Esophagus mucosa (tissue), 1 donor: ENCODE results near the gene C5orf34. TPM values are rescaled to one million over a fixed set of nuclear protein-coding genes. Genes with fewer than 3 reads are reported as not detected.
"Not testable (repeated sequence)": the region's sequence is repeated elsewhere in the genome, so short reads cannot be mapped to it uniquely, and the experiment has no call there.

Experiments
- ATAC-seq: fragments of 200-7000 bp; cut with Tn5 transposase; one replicate; pipeline ENCODE4 v1.9.1; 2020
- total RNA-seq: library from RNA; stranded (reverse); gene quantifications from one replicate; pipeline ENCODE4 v1.2.4, GENCODE V29; 2023
- donor health status: DM: yes; HTN: yes; CAD: no.

C5orf34 gene
- total RNA-seq, 1 donor from 2014 or later, result 1.2 TPM

DNA sequence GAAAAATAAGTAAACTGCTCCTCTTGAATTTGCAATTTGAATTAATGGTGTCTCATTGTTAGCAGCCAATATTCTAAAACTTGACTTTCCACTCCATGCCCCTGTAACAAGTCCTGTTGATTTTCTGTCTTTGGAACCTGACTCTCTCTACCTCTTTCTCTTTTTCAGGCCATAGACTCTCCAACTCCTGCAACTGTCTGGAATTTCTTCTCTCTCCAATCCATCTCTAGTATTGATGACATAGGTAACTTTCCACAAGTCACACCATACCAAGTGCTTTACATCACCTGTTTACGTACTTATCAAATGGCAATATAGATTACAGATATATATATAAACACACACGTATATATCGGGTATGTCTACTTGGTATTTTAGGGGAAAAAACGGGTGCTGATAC is 923 bp downstream of the C5orf34 start:
- ATAC-seq, result no peak

DNA sequence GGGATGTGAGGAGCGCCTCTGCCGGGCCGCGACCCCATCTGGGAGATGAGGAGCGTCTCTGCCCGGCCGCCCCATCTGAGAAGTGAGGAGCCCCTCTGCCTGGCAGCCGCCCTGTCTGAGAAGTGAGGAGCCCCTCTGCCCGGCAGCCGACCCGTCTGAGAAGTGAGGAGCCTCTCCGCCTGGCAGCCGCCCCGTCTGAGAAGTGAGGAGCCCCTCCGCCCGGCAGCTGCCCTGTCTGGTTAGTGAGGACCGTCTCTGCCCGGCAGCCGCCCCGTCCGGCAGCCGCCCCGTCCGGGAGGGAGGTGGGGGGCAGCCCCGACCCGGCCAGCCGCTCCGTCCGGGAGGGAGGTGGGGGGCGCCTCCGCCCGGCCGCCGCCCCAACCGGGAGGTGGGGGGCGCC is 3.9 kb downstream of the C5orf34 start:
- ATAC-seq, result not testable (repeated sequence)

DNA sequence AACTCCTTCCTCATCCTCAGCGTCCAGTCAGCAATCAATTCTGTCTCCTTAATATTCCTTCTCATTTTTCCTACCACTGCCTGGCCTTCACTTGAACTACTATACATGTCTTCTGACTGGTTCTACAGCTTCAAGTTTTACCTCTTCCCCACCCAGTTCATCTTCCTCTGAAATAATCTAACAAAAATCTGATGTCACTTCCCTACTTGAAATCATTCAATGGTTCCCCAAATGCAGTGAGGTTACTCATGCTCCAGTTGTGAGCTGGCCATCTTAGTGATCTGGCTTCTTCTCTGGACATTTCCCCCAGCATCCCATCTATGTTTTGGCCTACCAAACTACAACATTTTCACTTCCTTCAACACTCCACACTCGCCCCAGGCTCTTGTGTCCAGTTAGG is 16.4 kb downstream of the C5orf34 start:
- peak; percentile 68 for ATAC-seq

DNA sequence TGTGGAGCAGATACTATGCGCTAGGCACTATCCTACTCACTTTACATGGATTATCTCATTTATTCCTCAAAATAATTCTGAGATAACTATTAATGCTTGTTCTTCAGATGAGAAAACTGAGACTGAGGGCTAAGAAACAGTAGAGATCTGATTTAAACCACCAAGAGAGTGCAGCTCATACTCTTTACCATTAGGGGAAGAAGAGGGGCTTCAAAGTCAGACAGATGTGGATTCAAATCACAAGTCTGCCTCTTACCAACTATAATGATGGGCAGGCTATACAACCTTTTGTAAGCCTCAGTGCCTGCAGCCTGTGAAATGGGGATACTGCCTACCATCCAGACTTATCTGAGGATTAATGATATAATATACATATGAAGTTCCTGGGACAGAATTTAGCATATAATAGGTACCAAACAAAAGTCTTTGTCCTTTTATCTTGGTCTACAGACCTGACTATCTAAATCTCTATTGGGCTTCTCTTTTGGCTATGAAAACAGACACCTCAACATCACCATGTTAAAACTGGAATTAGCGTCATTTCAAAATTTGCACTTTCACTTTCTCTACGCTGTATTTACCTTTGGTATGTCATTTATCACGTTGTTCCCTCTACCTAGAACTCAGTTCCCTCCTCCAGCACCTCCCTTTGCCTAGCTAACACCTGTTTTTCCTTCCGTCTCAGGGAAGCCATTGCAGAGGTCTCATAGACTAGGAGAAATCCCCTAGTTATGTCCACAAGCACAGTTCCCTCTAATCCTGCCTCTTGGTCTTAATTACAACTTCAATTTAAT is 17.4 kb downstream of the C5orf34 start:
- ATAC-seq, result no peak

DNA sequence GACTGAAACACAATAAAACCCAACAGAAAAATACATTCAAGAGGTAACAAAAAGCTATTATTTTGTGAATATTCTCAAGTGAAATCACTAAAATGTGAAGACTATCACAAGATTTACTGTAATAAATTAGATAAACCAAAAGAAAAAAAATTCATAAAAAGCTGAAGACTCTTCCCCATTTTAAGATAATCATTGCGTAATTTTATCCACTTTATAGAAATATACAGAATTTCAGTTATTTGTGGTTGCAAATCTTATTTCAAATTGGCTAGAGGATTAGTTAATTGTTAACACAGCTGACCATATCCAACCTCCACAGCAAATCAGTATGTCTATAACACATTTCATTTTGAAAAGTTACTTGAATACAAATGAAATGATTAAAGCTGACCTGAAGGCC is 23.6 kb downstream of the C5orf34 start:
- no peak for ATAC-seq

DNA sequence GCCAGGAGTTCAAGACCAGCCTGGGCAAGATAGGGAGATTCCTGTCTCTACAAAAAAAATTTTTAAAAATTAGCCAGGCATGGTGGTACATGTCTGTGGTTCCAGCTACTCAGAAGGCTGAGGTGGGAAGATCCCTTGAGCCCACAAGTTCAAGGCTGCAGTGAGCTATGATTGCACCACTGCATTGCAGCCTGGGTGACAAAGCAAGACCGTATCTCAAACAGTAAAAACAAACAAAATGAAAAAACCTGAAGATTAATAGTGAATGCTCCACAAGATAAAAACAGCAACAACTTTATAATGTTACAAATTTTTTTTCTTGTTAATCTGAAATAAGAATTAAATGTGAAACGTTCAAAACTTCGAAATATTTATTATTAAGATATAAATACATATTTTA is 28.6 kb downstream of the C5orf34 start:
- no peak for ATAC-seq

DNA sequence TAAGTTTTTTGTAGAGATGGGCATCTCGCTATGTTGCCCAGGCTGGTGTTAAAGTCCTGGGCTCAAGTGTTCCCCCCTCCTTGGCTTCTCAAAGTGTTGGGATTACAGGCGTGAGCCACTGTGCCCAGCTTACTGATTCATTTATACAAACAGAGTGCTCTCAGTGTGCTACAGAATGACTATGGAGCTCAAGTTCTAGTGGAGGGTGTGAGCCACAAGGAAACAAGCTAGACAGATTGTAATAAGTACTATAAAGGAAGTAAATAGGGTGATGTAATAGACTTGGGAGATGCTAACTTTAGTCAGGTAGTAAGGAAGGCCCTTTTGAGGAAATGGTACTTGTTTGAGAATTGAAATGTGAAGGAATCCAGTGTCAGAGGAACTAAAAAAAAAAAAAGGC is 29.5 kb downstream of the C5orf34 start:
- ATAC-seq, result peak; percentile 75

DNA sequence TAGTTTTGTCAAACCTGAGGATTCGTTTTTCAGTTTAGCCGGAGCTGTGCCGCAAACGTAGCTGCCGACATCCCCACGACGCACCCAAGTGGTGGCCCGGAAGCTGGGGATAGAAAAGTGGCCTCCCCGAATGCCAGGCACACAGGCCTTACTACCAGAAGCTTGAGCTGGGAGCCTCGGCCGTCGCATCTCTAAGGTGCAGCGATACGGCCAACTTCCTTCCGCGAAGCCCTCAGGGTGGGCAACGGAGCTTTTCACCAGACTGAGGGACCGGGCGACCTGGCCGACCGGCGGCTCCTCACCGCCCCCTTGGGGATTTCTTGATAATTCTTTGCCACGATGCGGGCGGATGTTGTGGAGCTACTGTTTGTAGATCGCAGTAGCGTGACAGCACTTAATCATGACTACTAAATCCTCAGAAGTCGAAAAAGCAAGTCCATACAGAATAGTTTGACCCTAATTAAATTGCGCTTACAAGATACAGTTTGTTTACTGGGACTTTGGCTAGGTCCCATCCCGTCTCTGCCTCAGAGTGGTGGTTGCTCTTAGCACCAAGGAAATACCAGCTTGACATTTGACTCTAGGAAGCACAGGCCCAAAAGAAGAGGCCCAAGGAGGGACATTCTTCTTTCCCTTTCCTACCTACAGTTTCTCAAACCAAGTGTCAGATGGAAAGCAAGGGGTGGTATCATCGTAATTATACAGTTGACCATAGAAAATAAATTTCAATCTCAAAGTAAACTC is 30.7 kb downstream of the C5orf34 start:
- ATAC-seq, result peak; percentile 85

DNA sequence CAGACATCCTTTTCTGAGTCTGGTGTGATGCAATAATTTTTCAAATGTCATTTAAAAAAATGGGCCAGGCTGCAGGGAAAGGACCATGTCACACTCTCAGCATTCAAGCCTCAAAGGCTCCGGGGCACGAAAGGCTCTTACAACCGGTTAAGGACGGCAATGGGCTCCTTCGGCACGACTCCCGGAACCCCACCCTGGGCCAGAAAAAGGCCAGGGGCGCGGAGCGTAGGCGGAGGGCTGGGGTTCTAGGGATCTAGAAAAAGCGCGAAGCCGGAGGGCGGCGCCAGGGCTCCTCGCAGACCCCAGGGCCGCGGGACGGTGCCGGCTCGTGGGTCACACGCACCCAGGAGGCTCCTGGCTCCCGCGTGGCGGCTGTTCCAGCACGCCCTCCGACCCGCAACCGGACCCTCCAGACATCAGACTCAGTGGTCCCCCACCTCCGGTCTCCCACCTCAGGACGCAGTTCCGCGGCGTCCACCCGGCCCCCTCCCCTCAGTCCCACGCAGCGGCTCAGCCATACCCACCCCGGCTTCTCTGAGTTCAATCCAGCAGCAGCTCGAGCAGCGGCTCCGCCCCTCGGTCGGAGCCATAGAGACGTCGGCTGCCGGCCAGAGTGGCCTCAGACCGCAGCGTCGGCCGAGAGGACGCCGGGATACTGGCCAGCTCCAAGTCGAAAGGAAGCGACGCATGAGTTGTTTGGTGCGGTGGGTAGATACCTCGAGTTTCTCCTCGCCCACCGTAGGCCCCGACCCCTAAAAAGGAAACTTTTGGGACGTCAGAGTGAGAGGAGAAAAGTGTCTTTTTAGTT is 31.4 kb downstream of the C5orf34 start, which contains the start of gene TMEM267:
TMEM267 (minus strand) TSS at position 568 of the 808 bp plus-strand sequence. CDS start 29,896 bp downstream, outside the sequence.
- peak; percentile 95 for ATAC-seq

DNA sequence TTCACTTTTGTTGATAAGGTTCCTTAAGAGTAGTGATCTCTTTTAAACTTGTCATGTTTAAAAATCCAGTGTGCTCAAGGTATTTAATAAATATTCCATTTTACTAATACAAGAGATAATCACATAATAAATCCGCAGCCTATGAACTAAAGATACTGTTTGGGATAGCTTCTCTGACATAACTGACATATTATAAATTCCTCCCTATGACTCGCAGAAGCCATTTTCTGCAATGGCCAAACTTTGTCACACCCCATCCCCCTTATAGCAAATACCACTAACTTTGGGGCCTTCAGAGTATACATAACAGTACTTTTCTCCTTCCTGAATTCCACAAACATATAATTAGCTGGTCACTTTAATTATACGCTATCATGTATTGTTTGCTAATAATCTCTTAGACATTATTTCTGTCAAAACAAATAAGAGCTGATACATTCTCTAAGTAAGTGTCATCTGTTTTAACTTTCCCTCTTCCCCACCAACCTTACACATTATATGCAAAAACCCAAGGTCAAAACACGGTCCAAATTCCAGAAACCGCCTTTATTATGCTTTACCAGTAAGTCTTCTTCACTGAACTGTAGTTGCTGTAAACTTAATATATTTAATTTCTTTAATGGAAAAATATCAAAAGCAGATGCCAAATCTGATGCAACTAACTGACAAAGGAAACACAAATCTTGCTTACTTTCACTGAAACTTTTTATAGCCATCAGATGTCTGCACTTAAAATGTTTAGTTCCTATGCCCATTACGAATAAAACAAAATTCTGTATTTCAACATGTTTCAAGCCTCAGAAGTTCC is 32.3 kb downstream of the C5orf34 start:
- ATAC-seq, result no peak

DNA sequence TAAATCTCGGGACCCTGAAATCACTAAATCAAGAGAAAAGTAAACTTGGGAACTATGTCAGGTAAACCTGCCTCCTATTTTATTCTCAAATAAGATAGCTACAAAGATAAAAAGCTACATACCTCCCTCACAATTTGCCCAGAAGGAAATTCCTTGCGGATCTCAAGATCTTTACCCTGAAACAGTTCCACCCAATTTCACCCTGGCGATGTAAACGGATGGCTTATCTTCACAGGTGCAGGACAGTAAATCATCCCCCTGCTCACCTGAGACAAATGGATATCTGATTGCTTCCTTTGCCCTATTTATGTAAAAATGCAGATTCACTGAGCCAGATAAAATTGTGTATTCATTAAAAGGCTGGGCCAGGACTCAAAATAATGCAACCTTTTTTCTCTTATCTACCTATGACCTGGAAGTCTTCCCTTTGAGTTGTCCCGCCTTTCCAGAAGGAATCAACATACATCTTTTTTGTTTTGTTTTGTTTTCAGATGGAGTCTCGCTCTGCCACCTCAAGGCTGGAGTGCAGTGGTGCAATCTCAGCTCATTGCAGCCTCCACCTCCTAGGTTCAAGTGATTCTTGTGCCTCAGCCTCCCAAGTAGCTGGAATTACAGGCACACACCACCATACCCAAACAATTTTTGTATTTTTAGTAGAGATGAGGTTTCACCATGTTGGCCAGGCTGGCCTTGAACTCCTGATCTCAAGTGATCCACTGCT is 45.1 kb downstream of the C5orf34 start:
- no peak for ATAC-seq

DNA sequence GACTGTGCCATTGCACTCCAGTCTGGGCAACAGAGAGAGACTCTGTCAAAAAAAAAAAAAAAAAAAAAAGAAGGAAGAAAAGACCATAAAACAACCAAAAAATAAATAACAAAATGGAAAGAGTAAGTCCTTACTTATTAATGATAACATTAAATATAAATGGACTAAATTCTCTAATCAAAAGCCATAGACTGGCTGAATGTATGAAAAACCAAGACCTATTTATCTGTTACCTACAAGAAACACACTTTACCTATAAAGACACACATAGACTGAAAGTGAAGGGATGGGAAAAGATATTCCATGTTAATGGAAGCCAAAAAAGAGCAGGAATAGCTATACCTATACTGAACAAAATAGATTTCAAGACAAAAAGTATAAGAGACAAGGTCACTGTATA is 47.8 kb downstream of the C5orf34 start:
- no peak for ATAC-seq

DNA sequence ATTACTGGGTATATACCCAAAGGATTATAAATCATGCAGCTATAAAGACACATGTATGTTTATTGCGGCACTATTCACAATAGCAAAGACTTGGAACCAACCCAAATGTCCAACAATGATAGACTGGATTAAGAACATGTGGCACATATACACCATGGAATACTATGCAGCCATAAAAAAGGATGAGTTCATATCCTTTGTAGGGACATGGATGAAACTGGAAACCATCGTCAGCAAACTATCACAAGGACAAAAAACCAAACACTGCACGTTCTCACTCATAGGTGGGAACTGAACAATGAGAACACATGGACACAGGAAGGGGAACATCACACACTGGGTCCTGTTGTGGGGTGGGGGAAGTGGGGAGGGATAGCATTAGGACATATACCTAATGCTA is 49.5 kb downstream of the C5orf34 start:
- ATAC-seq, result not testable (repeated sequence)

DNA sequence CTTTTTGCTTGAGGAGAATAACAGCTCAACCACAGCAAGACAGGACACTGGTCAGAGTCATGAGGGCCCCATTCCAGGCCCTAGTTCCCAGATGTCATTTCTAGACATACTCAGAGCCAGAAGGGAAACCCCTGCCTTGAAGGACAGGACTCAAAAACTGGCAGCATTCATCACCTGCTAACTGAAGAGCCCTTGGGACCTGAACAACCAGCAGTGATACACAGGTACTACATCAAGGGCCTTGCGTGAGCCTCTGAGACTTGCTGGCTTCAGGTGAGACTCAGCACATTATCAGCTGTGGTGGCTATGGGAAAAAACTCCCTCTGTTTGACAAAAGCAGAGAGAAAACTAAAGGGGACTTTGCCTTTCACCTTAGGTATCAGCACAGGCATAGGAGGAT is 53.9 kb downstream of the C5orf34 start:
- no peak for ATAC-seq

DNA sequence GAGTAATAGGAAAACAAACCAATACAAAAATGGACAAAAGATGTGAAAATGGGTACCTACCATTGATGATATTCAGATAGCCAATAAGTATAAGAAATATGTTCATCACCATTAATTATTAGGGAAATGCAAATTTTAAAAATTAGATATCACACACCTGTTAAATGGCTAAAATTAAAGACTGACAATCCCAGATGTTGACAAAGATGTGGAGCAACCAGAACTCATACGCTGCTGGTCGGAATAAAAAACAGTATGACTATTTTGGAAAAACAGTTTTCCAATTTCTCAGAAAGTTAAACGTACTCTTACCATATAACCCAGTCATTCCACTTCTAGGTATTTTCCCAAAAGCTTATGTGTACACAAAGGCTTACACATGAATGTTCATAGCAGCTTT is 58.4 kb downstream of the C5orf34 start:
- ATAC-seq, result no peak

DNA sequence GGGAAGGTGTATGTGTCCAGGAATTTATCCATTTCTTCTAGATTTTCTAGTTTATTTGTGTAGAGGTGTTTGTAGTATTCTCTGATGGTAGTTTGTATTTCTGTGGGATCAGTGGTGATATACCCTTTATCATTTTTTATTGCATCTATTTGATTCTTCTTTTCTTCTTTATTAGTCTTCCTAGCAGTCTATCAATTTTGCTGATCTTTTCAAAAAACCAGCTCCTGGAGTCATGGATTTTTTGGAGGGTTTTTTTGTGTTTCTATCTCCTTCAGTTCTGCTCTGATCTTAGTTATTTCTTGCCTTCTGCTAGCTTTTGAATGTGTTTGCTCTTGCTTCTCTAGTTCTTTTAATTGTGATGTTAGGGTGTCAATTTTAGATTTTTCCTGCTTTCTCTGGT is 73.4 kb downstream of the C5orf34 start:
- not testable (repeated sequence) for ATAC-seq

DNA sequence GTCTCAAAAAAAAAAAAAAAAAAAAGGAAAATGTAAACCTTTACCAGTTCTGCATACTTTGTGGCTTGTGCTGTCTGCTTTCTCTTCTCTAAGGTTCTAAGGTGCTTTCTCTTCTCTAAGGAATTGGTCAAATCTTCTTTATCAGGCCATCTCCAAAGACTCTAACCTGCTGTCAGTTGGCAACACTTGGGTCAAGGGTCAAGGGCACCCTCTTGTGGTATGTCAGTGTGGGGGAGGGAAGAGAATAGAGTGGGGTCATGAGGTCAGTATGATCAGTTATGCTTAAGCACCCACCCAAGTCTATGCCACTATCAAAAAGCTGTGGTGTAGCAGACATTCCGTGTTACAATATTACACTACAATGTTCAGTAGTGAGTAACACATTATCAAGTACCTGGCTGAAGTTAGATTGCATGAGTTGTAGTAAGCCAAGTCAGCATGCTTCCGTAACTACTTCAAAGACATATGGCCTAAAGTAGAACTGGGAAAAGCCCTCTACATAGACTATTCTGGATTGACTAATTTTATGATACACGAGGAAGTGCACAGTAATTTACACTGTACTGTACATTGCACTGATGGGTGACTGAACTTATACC is 77.8 kb downstream of the C5orf34 start:
- ATAC-seq, result no peak
